C4-2B (cell line): Measurements from ENCODE around the gene SLC7A6.

Source experiments
- ZFX ChIP-seq: fragments of 450-650 bp; IDR thresholded peaks from 2 replicates; pipeline ENCODE4 v1.6.1; 2017
- TF ChIP-seq, protein P1 (sequence below): fragments of 450-650 bp; conservative IDR thresholded peaks from 2 replicates; pipeline ENCODE4 v1.5.1; 2017; ENCODE audit warnings: mild to moderate bottlenecking

GRCh38 chr16:68233835-68234187, 30.5 kb upstream of the SLC7A6 start:
- TF ChIP-seq, protein P1, sequence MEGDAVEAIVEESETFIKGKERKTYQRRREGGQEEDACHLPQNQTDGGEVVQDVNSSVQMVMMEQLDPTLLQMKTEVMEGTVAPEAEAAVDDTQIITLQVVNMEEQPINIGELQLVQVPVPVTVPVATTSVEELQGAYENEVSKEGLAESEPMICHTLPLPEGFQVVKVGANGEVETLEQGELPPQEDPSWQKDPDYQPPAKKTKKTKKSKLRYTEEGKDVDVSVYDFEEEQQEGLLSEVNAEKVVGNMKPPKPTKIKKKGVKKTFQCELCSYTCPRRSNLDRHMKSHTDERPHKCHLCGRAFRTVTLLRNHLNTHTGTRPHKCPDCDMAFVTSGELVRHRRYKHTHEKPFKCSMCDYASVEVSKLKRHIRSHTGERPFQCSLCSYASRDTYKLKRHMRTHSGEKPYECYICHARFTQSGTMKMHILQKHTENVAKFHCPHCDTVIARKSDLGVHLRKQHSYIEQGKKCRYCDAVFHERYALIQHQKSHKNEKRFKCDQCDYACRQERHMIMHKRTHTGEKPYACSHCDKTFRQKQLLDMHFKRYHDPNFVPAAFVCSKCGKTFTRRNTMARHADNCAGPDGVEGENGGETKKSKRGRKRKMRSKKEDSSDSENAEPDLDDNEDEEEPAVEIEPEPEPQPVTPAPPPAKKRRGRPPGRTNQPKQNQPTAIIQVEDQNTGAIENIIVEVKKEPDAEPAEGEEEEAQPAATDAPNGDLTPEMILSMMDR: no peak
- TF ChIP-seq ZFX: no peak
